RWPE2 (cell line): ENCODE results near the gene EVL.

Experiments
- ATAC-seq: fragments of 200-7000 bp; cut with Tn5 transposase; 3 replicates; pipeline ENCODE4 v1.9.1; 2021; ENCODE audit warnings: low read depth
- DNase-seq: peaks from one replicate; pipeline ENCODE4 v3.0.0-alpha.2; 2020; ENCODE audit warnings: low spot score
- H3K27ac ChIP-seq: fragments of 450-650 bp; 2 replicates; pipeline ENCODE4 v1.5.1; 2017; ENCODE audit warnings: mild to moderate bottlenecking; ENCODE audit not compliant: poor library complexity, severe bottlenecking
- H3K27me3 ChIP-seq: fragments of 250-450 bp; sonication (Bioruptor Pico); 2 replicates; pipeline ENCODE4 v1.5.1; 2021; ENCODE audit warnings: mild to moderate bottlenecking, moderate library complexity; ENCODE audit not compliant: insufficient read depth, poor library complexity, severe bottlenecking
- H3K36me3 ChIP-seq: fragments of 250-450 bp; sonication (Bioruptor Pico); 2 replicates; pipeline ENCODE4 v1.5.1; 2020; ENCODE audit warnings: low read depth, mild to moderate bottlenecking, moderate library complexity
- H3K4me1 ChIP-seq: fragments of 250-450 bp; sonication (Bioruptor Pico); 2 replicates; pipeline ENCODE4 v1.5.1; 2021; ENCODE audit warnings: mild to moderate bottlenecking, moderate library complexity; ENCODE audit not compliant: insufficient read depth, poor library complexity, severe bottlenecking
- H3K4me3 ChIP-seq: fragments of 250-450 bp; sonication (Bioruptor Pico); 2 replicates; pipeline ENCODE4 v1.5.1; 2021; ENCODE audit warnings: mild to moderate bottlenecking, moderate library complexity; ENCODE audit not compliant: severe bottlenecking
- H3K9me3 ChIP-seq: fragments of 250-450 bp; sonication (Bioruptor Pico); 2 replicates; pipeline ENCODE4 v1.5.1; 2021; ENCODE audit warnings: mild to moderate bottlenecking, moderate library complexity; ENCODE audit not compliant: severe bottlenecking
- TF ChIP-seq, protein P1 (sequence below): fragments of 450-650 bp; IDR thresholded peaks from one replicate; pipeline ENCODE4 v1.5.1; 2017; ENCODE audit warnings: mild to moderate bottlenecking, moderate library complexity; ENCODE audit not compliant: poor library complexity, severe bottlenecking

EVL gene

GRCh38 chr14:100148837-100149731 lies 83.9 kb downstream of the EVL start:
- Histone ChIP-seq H3K27ac (no peak overlapping the region), H3K27me3 (no peaks in the 10 kb centered on the region), H3K4me1 (peaks cover 16% of the 10 kb centered on the region), H3K36me3 (no peaks in the 10 kb centered on the region), H3K4me3 (no peak overlapping the region), H3K9me3 (no peaks in the 10 kb centered on the region)
- ATAC-seq (no peak), DNase-seq (no peak)
- TF ChIP-seq, protein P1, sequence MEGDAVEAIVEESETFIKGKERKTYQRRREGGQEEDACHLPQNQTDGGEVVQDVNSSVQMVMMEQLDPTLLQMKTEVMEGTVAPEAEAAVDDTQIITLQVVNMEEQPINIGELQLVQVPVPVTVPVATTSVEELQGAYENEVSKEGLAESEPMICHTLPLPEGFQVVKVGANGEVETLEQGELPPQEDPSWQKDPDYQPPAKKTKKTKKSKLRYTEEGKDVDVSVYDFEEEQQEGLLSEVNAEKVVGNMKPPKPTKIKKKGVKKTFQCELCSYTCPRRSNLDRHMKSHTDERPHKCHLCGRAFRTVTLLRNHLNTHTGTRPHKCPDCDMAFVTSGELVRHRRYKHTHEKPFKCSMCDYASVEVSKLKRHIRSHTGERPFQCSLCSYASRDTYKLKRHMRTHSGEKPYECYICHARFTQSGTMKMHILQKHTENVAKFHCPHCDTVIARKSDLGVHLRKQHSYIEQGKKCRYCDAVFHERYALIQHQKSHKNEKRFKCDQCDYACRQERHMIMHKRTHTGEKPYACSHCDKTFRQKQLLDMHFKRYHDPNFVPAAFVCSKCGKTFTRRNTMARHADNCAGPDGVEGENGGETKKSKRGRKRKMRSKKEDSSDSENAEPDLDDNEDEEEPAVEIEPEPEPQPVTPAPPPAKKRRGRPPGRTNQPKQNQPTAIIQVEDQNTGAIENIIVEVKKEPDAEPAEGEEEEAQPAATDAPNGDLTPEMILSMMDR, result no peak

- Histone ChIP-seq H3K4me3 (no peak overlapping the region), H3K4me1 (peaks cover 16% of the 10 kb centered on the region), H3K27me3 (no peaks in the 10 kb centered on the region)
Observed at GRCh38 chr14:100149851-100150611, 84.8 kb downstream of the EVL start.

GRCh38 chr14:100150932-100151587 lies 85.8 kb downstream of the EVL start:
- Histone ChIP-seq H3K27me3 (no peaks in the 10 kb centered on the region), H3K36me3 (no peaks in the 10 kb centered on the region), H3K4me1 (peaks cover 16% of the 10 kb centered on the region), H3K4me3 (no peak overlapping the region), H3K9me3 (no peaks in the 10 kb centered on the region), H3K27ac (peak overlapping the region; percentile 20)
- DNase-seq, result no peak
- TF ChIP-seq, protein P1, result peak; percentile 29
- ATAC-seq, result peak; percentile 26; the same call in 2 of the 3 replicates

More at GRCh38 chr14:100149851-100150611, 84.8 kb downstream of the EVL start:
- H3K27ac ChIP-seq, result peak overlapping the region; percentile 20
- ATAC-seq (peak; percentile 51), DNase-seq (no peak)
- H3K9me3 ChIP-seq, result no peaks in the 10 kb centered on the region
- H3K36me3 ChIP-seq, result no peaks in the 10 kb centered on the region
- TF ChIP-seq, protein P1, result no peak

GRCh38 chr14:100152091-100152490 lies 86.9 kb downstream of the EVL start:
- H3K4me1 ChIP-seq, result peaks cover 16% of the 10 kb centered on the region
- no peaks in the 10 kb centered on the region for H3K27me3 ChIP-seq
- DNase-seq (no peak), ATAC-seq (no peak)
- TF ChIP-seq, protein P1, result no peak
- no peak overlapping the region for H3K4me3 ChIP-seq
- H3K27ac ChIP-seq, result no peak overlapping the region
- H3K9me3 ChIP-seq, result no peaks in the 10 kb centered on the region
- no peaks in the 10 kb centered on the region for H3K36me3 ChIP-seq
